GM23338 (cell line): ENCODE measurements around the gene IL19.

ENCODE experiments used
- CREB1 ChIP-seq: fragments of 250-450 bp; sonication (Bioruptor Pico); IDR thresholded peaks from 2 replicates; pipeline ENCODE4 v1.5.0; 2020; ENCODE audit warnings: low read depth, mild to moderate bottlenecking, moderate library complexity
- CTCF ChIP-seq, 2 experiments: fragments of 200-600 bp in 1 of 2; sonication (generic) in 1 of 2; conservative IDR thresholded peaks; 2 replicates each; pipeline versions ENCODE4 v1.5.1 to v1.6.1; 2016 to 2017; ENCODE audit warnings: antibody characterized with exemption in 2 of 2, low read depth in 2 of 2, mild to moderate bottlenecking in 2 of 2, moderate library complexity in 1 of 2
- ETS1 ChIP-seq: IDR thresholded peaks from 2 replicates; pipeline ENCODE4 v1.6.1; 2016; ENCODE audit warnings: antibody characterized with exemption
- EZH2 ChIP-seq: fragments of 200-600 bp; sonication (generic); IDR thresholded peaks from one replicate; pipeline ENCODE4 v1.8.0; 2017; ENCODE audit warnings: antibody characterized with exemption, mild to moderate bottlenecking, low read depth; ENCODE audit not compliant: unreplicated experiment
- EZH2phosphoT487 ChIP-seq: fragments of 200-600 bp; sonication (generic); IDR thresholded peaks from one replicate; pipeline ENCODE4 v1.8.1; 2018; ENCODE audit warnings: antibody characterized with exemption; ENCODE audit not compliant: unreplicated experiment
- JUNB ChIP-seq: IDR thresholded peaks from one replicate; pipeline ENCODE4 v1.6.1; 2016; ENCODE audit warnings: antibody characterized with exemption; ENCODE audit not compliant: unreplicated experiment
- NANOG ChIP-seq: IDR thresholded peaks from 2 replicates; pipeline ENCODE4 v1.6.1; 2016; ENCODE audit warnings: antibody characterized with exemption, borderline replicate concordance
- POLR2AphosphoS5 ChIP-seq: IDR thresholded peaks from 2 replicates; pipeline ENCODE4 v1.6.1; 2016; ENCODE audit warnings: antibody characterized with exemption, low read depth
- REST ChIP-seq: IDR thresholded peaks from one replicate; pipeline ENCODE4 v1.6.1; 2018; ENCODE audit warnings: antibody characterized with exemption; ENCODE audit not compliant: unreplicated experiment
- STAT1 ChIP-seq: IDR thresholded peaks from one replicate; pipeline ENCODE4 v1.6.1; 2016; ENCODE audit warnings: antibody characterized with exemption; ENCODE audit not compliant: unreplicated experiment
- ZNF114 ChIP-seq: fragments of 250-450 bp; sonication (Bioruptor Pico); IDR thresholded peaks from 2 replicates; pipeline ENCODE4 v1.5.0; 2020; ENCODE audit warnings: mild to moderate bottlenecking, moderate library complexity
- ZNF331 ChIP-seq: fragments of 250-450 bp; sonication (Bioruptor Pico); IDR thresholded peaks from 2 replicates; pipeline ENCODE4 v1.5.0; 2020; ENCODE audit warnings: low read depth, mild to moderate bottlenecking, moderate library complexity
- ZNF462 ChIP-seq: fragments of 250-450 bp; sonication (Bioruptor Pico); IDR thresholded peaks from 2 replicates; pipeline ENCODE4 v1.5.0; 2020; ENCODE audit warnings: mild to moderate bottlenecking, moderate library complexity

DNA sequence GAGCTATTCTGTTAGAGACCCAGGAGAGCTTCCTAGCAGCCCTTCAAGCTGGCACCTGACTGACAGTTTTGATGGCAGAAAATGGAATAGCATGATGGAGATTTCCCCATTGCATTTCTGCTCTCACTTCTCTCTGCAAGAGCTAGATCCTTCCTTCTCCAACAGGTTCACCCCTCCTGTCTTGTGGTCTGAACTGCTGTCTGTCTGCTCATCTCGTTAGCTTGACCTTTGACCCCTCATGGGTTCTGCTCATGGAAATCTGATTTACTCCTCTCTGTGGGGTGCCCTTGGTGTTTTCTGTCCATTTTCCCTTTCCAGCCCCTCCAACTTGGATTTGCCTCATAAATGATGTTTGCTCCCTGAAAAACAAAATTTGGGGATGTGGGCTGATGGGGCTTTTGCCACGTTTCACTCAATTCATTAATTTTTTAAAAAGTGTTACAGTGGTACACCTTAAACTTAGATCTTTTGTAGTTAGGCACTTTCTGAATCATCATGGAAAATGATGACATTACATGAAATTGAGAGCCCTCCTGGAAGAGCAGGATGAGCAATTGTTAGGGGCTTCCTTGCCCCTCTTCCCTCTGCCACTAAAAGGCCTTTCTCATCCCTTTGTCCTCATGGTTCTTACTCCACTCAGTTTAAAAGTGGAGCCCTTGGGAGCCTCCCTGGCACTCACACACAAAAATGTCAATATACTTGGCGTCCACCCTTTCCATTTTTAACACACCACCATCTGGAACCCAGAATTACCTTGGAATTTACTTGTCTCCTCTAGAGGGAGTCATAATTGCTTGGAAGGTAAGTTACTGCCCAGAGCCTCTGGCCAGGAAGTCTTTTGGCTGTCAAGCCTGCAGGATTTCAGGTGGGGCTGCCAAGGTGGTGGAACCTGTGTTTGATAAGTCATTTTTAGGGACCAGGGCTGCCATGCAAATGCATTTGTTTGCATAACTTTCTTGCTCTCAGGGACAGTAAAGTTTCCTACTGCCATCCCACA lies 31.9 kb upstream of the IL19 start:
- peak; percentile 61 to 70 for TF ChIP-seq CTCF (conservative IDR thresholded peaks at IDR 0.05; ENCODE audit: low read depth in 2 of 2)
- no peak for TF ChIP-seq REST
- TF ChIP-seq EZH2: no peak
- no peak for TF ChIP-seq CREB1
- TF ChIP-seq NANOG: no peak
- no peak for TF ChIP-seq ETS1
- TF ChIP-seq POLR2AphosphoS5: no peak
- no peak for TF ChIP-seq EZH2phosphoT487
- no peak for TF ChIP-seq JUNB
- TF ChIP-seq ZNF331: no peak
- no peak for TF ChIP-seq ZNF114 (CRISPR knock-in tag)
- no peak for TF ChIP-seq STAT1
- no peak for TF ChIP-seq ZNF462
